Suprapubic skin (tissue), 4 donors: ENCODE results near the gene LYPD6B. TPM values are rescaled to one million over a fixed set of nuclear protein-coding genes. Genes with fewer than 3 reads are reported as not detected.

Experiments used
- DNase-seq, 2 donors: peaks; one replicate each; pipeline ENCODE4 v3.0.0-alpha.2; 2019; ENCODE audit warnings: low spot score in 2 of 2
- H3K27ac ChIP-seq: fragments of 200-600 bp; sonication (generic); one replicate; pipeline ENCODE4 v1.5.1; 2019
- H3K27me3 ChIP-seq: fragments of 200-600 bp; sonication (generic); one replicate; pipeline ENCODE4 v1.5.1; 2019
- H3K36me3 ChIP-seq: fragments of 200-600 bp; sonication (generic); one replicate; pipeline ENCODE4 v1.5.1; 2019
- H3K4me1 ChIP-seq: fragments of 200-600 bp; sonication (generic); one replicate; pipeline ENCODE4 v1.5.1; 2019
- H3K4me3 ChIP-seq: fragments of 200-600 bp; sonication (generic); one replicate; pipeline ENCODE4 v1.5.1; 2019; ENCODE audit warnings: mild to moderate bottlenecking
- H3K9me3 ChIP-seq: fragments of 200-600 bp; sonication (generic); one replicate; pipeline ENCODE4 v1.5.1; 2019
- EP300 ChIP-seq: sonication (generic); formaldehyde crosslinking; IDR thresholded peaks from one replicate; pipeline ENCODE4 v1.6.1; 2017; ENCODE audit warnings: antibody characterized with exemption
- POLR2A ChIP-seq, 2 donors: fragments of 450-650 bp; IDR thresholded peaks; one replicate each; pipeline ENCODE4 v1.6.1; 2017; ENCODE audit warnings: antibody characterized with exemption in 2 of 2, mild to moderate bottlenecking in 2 of 2, moderate library complexity in 2 of 2
- POLR2AphosphoS5 ChIP-seq, 3 donors: sonication (generic); formaldehyde crosslinking; IDR thresholded peaks; one replicate each; pipeline ENCODE4 v1.6.1; 2017; ENCODE audit warnings: antibody characterized with exemption in 3 of 3
- WGBS: methylation state at CpG from one replicate; pipeline ENCODE4 v1.1.5; 2018; 5-methylcytosine and 5-hydroxymethylcytosine counted together
- total RNA-seq, 4 donors: library from RNA; depleted of rRNA; stranded (reverse); fragments of >200 nt; gene quantifications; one replicate each; pipeline ENCODE4 v1.1.0, GENCODE V29; 2016
- TF ChIP-seq, protein P1 (sequence below), 2 donors: fragments of 200-600 bp in 1 of 2; fragments of 450-650 bp in 1 of 2; sonication (generic) in 1 of 2; IDR thresholded peaks; one replicate each; pipeline ENCODE4 v1.5.1; 2016 to 2019; ENCODE audit warnings: antibody characterized with exemption in 2 of 2, mild to moderate bottlenecking in 1 of 2, moderate library complexity in 1 of 2

The LYPD6B gene
- total RNA-seq, 4 donors from 2014 or later, result 83.7 to 129 (median 97.7) TPM

DNA sequence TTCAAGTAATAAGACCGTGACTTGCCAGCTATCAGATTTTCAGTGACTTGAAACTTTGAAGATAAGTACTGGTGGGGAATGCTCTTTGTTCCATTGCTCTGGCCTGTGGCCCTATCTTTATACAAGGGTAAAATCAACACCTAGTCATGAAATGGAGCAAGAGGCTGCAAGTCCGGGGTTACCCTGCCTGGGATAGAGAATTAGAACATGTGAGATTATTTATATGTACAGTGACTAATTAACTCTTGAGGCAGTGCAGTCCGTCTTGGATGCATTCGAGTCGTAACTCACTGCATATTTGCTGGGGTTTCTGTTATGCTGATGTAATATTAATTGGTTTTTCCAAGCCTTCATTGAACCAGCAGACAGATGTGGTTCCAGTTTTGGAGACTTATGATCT, 186.0 kb downstream of the LYPD6B start:
- no peak for DNase-seq
- H3K27ac ChIP-seq, result no peak overlapping the region

DNA sequence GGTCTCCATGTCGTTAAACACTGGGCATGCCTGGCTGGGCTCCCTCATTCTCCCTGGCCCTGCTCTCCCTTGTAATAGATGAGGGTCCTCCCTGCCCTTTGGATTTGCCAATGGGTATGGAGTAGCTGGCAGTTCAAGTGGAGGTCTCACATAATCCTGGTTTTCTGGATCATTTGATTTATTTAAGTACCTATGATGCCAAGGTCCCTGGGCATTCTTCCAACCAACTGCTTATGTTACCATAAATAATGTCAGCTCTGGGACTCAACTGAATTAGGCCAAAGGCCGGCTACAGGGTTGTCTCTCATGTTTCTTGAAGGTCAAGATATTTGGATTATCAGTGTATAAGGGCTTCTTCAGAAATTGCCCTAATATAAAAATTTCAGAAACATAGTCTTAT, 186.9 kb downstream of the LYPD6B start:
- TF ChIP-seq POLR2AphosphoS5 (IDR thresholded peaks at IDR 0.05) (no peak), EP300 (no peak), POLR2A (IDR thresholded peaks at IDR 0.05) (no peak)
- TF ChIP-seq, protein P1, sequence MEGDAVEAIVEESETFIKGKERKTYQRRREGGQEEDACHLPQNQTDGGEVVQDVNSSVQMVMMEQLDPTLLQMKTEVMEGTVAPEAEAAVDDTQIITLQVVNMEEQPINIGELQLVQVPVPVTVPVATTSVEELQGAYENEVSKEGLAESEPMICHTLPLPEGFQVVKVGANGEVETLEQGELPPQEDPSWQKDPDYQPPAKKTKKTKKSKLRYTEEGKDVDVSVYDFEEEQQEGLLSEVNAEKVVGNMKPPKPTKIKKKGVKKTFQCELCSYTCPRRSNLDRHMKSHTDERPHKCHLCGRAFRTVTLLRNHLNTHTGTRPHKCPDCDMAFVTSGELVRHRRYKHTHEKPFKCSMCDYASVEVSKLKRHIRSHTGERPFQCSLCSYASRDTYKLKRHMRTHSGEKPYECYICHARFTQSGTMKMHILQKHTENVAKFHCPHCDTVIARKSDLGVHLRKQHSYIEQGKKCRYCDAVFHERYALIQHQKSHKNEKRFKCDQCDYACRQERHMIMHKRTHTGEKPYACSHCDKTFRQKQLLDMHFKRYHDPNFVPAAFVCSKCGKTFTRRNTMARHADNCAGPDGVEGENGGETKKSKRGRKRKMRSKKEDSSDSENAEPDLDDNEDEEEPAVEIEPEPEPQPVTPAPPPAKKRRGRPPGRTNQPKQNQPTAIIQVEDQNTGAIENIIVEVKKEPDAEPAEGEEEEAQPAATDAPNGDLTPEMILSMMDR (IDR thresholded peaks at IDR 0.05), result no peak
- no peaks in the 10 kb centered on the region for H3K9me3 ChIP-seq
- no peaks in the 10 kb centered on the region for H3K27me3 ChIP-seq
- H3K4me3 ChIP-seq, result no peak overlapping the region
- no peak overlapping the region for H3K27ac ChIP-seq
- DNase-seq, result no peak
- 73% methylated on average over 2 of the region's 2 CpGs for WGBS
- no peaks in the 10 kb centered on the region for H3K36me3 ChIP-seq
- peaks cover 4% of the 10 kb centered on the region for H3K4me1 ChIP-seq

More for the DNA sequence above, 186.0 kb downstream of the LYPD6B start:
- Histone ChIP-seq H3K4me3 (no peak overlapping the region), H3K9me3 (no peaks in the 10 kb centered on the region), H3K27me3 (no peaks in the 10 kb centered on the region), H3K36me3 (no peaks in the 10 kb centered on the region), H3K4me1 (peaks cover 4% of the 10 kb centered on the region)
- 52% methylated on average over 5 of the region's 5 CpGs for WGBS
- TF ChIP-seq POLR2A (IDR thresholded peaks at IDR 0.05) (no peak), POLR2AphosphoS5 (IDR thresholded peaks at IDR 0.05) (no peak), EP300 (no peak)
- TF ChIP-seq, protein P1 (IDR thresholded peaks at IDR 0.05), result no peak

DNA sequence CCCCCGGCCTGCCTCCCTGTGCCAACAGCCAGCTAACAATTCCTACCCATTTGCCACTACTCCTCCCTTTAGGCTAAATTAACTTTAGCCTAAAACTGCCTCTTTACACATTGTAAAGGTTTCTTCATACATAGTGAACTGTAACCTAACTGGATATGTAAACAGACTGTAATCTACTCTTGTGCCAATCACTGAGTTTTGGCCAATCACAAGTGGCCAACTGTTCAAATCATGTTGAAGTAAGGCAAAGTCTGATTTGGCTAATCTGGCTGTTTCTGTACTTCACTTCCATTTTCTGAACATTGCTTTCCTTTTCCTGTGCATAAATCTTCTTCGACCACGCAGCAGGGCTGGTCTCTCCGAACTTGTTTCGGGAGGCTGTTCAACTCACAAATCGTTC, 188.3 kb downstream of the LYPD6B start:
- H3K4me3 ChIP-seq, result no peak overlapping the region
- H3K9me3 ChIP-seq, result no peaks in the 10 kb centered on the region
- no peaks in the 10 kb centered on the region for H3K27me3 ChIP-seq
- no peak for DNase-seq
- H3K27ac ChIP-seq, result no peak overlapping the region
- WGBS, result 83% methylated on average over 6 of the region's 6 CpGs
- TF ChIP-seq EP300 (no peak), POLR2AphosphoS5 (IDR thresholded peaks at IDR 0.05) (no peak), POLR2A (IDR thresholded peaks at IDR 0.05) (no peak)
- TF ChIP-seq, protein P1 (IDR thresholded peaks at IDR 0.05), result no peak
- H3K4me1 ChIP-seq, result peaks cover 4% of the 10 kb centered on the region
- no peaks in the 10 kb centered on the region for H3K36me3 ChIP-seq

DNA sequence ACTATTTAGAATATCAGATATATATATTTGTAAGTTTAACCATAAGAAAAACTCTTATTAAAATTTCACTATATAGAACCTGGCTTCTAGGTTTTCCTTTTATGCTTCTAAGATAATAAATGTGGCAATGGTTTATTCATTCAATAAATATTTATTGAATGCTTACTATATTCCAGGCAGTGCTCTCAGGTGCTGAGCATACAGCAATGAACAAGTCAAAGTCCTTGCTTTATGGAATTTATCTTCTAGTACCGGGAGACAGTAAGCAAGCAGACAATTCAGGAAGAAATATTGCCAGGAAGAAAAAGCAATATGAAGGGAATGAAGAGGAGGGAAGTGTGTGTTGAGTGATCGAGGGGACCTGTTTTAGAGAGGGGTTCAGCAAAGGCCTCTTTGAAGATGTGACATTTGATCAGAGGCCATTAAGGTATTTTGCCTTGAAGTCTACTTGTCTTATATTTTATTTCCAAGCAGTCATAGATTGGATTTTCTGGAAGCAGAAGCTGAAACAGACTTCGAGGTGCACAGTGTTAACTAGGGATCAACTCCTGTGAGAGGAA, 197.4 kb downstream of the LYPD6B start:
- TF ChIP-seq, protein P1 (IDR thresholded peaks at IDR 0.05), result no peak
- no peak for TF ChIP-seq POLR2A (IDR thresholded peaks at IDR 0.05)
- no peak for TF ChIP-seq POLR2AphosphoS5 (IDR thresholded peaks at IDR 0.05)
- TF ChIP-seq EP300, result no peak

DNA sequence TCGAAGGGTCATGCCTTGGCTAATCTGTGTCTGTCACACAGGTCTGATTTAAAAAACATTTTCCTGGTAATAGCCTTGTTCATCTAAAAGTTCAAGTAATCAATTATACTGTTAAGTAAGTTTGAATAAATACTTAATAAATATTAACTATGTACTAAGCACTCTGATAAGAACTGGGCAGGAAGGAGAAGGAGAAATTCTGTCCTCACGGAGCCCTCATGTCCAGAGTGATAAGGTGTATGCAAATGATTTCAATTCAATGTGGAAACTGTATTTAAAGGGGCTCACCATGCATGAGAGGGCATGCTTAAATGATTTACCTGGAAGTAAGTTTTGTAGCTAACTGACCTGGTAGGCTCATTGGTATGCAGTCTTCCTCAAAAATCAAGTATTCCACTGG, 197.9 kb downstream of the LYPD6B start:
- H3K27ac ChIP-seq, result no peak overlapping the region
- no peaks in the 10 kb centered on the region for H3K9me3 ChIP-seq
- 85% methylated on average over 2 of the region's 2 CpGs for WGBS

More for the DNA sequence above, 197.4 kb downstream of the LYPD6B start:
- H3K9me3 ChIP-seq, result no peaks in the 10 kb centered on the region
- WGBS, result 70% methylated on average over 3 of the region's 3 CpGs
- H3K36me3 ChIP-seq, result no peaks in the 10 kb centered on the region
- H3K27ac ChIP-seq, result no peak overlapping the region
- no peaks in the 10 kb centered on the region for H3K27me3 ChIP-seq
- no peak for DNase-seq
- H3K4me1 ChIP-seq, result no peaks in the 10 kb centered on the region
- H3K4me3 ChIP-seq, result no peak overlapping the region

More for the DNA sequence above, 197.9 kb downstream of the LYPD6B start:
- no peak for DNase-seq
- Histone ChIP-seq H3K4me3 (no peak overlapping the region), H3K36me3 (no peaks in the 10 kb centered on the region), H3K4me1 (no peaks in the 10 kb centered on the region), H3K27me3 (no peaks in the 10 kb centered on the region)
- no peak for TF ChIP-seq POLR2A (IDR thresholded peaks at IDR 0.05)
- TF ChIP-seq EP300, result no peak
- TF ChIP-seq POLR2AphosphoS5 (IDR thresholded peaks at IDR 0.05), result no peak
- TF ChIP-seq, protein P1 (IDR thresholded peaks at IDR 0.05), result no peak
